HL-60/S4 treated with retinoic acid at 250 ng/mL for 4 days and 3 days (cell line): ENCODE data around the gene SRP68.

Experiments
- in situ Hi-C: fragments of 300-500 bp; cut with MboI; formaldehyde crosslinking; loops from 2 replicates; pipeline ENCODE4 v1.7.0; 2022; ENCODE audit warnings: low sequenced_read_pairs

The SRP68 gene

DNA sequence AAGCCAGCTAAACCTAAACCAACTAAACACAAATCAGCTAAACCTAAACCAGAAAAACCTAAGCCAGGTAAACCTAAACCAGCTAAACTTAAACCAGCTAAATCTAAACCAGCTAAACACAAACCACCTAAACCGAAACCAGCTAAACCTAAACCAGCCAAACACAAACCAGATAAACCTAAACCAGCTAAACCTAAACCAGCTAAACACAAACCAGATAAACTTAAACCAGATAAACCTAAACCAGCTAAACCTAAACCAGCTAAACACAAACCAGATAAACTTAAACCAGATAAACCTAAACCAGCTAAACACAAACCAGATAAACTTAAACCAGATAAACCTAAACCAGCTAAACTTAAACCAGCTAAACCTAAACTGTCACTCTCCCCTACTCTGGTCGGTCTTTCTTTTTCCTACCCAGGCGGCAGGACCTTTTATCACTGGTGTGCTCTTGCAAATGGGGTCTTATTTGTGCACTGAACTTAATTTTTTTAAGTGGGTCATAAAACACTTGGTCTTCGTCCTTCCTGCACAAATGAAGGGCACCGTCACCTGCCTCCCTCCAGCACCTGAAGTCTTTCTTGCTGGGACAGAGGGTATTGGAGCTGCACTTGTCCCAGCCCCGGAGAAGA, 52.4 kb downstream of the SRP68 start:
- in situ Hi-C loops, result loop anchor here (10.0 kb wide), 1 partner anchor 275 kb away; no protein-coding TSS in a partner anchor

DNA sequence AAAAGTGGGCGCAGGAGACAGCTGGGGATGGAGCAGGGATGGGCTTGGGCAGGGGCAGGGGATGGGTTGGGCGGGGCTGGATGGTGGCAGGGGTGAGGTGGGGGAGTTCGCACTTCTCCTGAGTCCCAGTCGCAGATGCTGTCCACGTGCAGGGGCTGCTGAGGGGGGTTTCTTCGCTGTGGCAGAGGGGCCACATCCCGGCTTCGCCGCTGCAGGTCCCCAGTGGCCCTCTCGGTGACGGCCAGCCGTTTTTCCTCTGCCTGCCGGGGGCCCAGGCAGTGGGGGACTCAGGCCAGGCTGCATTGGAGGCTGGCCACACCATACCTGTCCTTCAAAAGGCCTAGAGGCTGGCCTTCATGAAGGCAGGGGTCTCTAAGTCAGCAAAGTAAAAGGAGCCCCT, 53.5 kb downstream of the SRP68 start:
- in situ Hi-C loops, result loop anchor here (10.0 kb wide), 1 partner anchor 276 kb away; no protein-coding TSS in a partner anchor

DNA sequence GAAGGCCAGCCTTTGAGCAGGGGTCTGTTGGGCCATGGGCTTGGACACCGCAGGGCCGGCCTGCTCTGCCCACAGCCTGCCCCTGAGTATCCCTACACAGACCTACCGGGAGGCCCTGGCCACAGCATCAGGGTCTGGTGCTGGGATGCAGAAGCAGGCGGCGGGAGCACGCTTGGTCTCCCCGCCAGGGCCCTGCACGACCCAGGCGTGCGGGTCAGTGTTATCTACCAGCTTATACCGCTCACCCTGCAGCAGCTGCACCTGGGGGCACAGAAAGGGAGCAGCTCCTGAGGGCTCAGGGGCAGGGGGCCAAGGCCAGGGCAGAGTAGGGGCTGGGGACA, 54.0 kb downstream of the SRP68 start:
- in situ Hi-C loops, result loop anchor here (10.0 kb wide), 1 partner anchor 276 kb away; no protein-coding TSS in a partner anchor

DNA sequence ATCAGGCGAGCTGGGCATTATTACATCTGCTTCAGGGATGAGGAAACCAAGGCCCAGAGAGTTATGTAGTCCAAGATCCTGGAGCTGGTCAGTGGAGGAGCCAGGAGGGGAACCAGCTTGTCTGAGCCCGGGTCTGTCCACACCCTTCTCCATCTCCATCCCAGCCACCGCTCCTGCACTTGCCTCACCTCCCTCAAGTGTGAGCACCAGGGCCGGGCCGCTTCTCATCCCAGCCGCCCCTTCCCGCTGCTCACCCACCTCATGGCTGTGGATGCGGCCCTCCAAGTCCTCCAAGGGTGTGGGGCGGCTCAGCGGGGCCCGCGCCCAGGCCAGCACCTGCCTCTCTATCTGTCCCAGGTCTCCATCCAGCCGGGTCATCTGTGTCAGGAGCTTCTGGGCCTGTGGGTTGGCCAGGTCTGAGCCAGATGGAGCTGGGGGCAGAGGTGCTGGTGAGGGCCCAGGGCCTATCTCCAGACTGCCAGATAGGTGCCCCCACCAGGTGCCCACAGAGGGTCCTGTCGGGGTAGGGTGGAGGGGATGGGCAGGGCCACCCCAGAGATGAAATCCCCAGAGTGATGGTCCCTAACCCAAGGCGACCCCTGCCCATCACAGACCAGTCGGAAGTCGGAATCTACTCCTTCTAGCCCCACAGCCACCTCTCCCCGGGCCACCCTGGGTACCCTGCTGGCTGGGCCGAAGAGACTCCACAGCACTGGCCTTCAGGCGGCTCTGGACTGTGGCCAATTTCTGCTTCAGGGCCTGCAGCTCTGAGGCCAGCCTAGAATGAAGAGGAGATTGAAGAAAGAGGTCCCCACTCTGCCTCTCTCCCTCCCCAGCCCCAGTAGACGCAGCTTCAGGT, 54.6 kb downstream of the SRP68 start:
- in situ Hi-C loops, result loop anchor here (10.0 kb wide), 1 partner anchor 277 kb away; no protein-coding TSS in a partner anchor

DNA sequence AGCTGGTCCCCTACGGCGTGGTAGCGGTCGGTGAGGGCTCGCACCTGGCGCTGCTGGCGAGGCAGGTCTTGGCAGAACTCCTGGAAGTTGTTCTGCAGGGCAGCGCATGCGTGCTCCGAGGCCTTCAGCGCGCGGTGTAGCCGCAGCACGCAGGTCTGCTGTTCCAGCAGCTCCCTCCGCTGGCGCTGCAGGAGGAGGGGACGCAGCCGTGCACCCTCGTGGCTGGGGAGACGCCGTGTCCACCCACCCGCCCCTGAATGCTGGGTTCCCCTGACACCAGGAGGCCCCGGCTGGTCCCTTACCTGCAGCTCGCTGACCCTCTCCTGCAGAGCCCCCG, 57.4 kb downstream of the SRP68 start:
- in situ Hi-C loops, result loop anchor here (10.0 kb wide), 1 partner anchor 280 kb away; no protein-coding TSS in a partner anchor

DNA sequence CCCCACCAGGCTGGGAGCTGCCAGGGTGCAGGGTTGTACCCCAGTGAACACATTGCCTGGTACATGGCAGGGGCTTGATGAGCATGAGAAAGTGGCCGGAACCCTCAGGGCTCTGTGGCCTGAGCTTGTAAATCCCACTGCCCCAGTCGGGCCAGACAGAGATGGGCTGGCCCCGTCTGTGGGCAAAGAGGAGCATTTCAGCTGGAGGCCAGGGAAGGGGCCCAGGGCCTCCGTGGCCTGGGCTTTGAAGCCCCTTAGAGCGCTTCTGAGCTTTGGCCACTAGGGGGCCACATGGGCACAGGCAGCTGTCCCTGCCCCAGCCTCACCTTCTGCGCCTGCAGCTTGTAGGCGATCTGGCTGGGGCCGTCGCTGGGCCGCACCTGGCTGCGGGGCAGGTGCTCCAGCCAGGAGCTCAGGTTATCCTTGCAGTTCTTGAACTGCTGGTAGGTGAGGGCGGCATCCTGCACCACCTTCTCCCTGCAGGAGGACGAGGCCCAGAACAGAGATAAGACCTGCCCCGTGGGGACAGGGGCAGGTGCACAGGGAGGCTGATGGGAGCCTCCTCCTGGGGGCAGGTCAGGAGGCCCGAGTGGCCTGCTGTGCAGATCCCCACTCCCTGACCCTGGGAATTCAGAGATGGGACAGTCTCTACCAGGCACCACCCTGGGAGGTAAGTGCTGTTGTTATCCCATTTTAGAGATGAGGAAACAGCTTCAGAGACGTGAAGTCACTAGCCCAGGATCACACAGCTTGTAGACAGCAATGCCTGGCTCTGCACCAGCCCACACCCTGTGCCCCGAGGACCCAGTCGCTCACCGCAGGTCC, 58.0 kb downstream of the SRP68 start:
- in situ Hi-C loops, result loop anchor here (10.0 kb wide), 1 partner anchor 280 kb away; no protein-coding TSS in a partner anchor

DNA sequence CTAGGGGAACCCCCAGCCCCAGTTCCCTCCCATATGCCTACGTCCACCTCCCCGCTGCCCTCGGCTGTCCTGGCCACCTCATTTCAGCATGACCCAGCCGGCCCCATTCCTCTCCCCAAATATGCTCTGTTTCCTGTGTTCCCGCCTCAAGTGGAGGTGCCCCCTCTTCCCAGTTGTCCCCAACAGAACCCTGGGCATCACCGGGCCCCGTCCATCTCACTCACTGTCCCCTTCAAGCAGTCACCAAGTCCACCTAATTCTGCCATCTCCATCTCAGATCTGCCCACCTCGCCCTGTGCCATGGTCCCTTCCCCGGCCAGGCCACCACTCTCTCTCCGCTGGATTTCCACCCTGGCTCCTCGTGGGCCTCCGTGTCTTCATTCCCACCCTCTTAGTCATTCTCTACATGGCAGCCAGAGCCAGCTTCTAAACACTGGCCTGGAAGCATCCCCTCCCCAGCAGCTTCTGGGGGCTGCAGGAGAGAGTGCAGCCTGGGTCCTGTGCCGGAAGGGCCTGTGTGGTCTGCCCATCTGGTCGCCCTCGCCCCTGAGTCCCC, 58.9 kb downstream of the SRP68 start:
- in situ Hi-C loops, result loop anchor here (10.0 kb wide), 1 partner anchor 281 kb away; no protein-coding TSS in a partner anchor

DNA sequence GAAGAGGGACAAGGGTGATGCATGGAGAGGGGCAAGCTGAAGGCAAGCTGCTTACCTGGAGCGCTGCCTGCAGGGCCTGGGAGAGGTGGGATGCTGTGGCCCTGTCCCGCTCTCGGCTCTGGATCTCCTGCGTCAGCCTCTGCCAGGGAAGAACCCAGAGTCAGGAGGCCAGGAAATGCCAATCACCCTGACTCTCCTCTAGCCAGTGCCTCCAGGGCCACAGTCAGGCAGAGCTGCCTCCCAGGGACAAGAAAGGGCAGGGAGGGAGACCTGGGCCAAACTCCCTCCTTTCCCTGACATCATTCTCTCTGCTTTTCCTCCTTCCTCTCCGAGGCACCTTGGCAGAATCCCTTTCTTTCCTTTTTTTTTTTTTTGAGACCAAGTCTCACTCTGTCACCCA, 60.4 kb downstream of the SRP68 start:
- in situ Hi-C loops, result loop anchor here (10.0 kb wide), 1 partner anchor 283 kb away; no protein-coding TSS in a partner anchor

DNA sequence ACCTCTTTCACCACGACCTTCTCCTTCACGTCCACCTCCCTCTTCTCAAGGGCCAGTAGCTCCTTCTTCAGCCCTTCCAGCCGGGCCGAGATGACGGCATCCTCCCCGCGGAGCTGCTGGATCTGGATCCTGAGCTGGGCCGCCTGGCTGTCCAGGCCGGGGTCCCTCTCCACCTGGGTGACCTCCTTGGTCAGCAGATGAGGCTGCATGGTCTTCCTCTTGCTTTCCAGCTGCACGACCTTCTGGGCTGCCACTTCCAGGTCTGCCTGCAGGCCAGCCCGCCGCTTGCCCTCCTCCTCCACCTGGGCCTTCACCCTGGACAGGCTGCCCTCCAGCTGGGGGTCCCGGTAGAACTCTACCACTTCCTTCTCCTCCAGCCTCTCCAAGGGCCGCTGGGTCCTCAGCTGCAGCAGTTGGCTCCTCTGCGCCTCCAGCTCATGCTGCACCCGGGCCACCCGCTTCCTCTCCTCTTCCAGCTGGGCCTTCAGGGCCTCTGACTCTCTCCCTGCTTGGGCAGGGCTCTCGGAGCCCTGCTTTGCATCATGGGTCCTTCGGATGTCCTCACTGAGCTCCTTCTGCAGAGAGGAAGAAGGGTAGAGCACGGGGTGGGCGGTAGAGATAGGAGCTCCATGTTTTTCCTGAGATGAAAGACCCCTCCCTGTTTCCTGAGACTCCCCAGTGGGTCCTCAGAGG, 62.2 kb downstream of the SRP68 start:
- in situ Hi-C loops, result loop anchor here (5.0 to 10.0 kb wide), 2 partner anchors 93 to 285 kb away; no protein-coding TSS in a partner anchor

GRCh38 chr17:76009447-76009846, 62.9 kb downstream of the SRP68 start:
- in situ Hi-C loops, result loop anchor here (5.0 kb wide), 1 partner anchor 92 kb away; no protein-coding TSS in a partner anchor

DNA sequence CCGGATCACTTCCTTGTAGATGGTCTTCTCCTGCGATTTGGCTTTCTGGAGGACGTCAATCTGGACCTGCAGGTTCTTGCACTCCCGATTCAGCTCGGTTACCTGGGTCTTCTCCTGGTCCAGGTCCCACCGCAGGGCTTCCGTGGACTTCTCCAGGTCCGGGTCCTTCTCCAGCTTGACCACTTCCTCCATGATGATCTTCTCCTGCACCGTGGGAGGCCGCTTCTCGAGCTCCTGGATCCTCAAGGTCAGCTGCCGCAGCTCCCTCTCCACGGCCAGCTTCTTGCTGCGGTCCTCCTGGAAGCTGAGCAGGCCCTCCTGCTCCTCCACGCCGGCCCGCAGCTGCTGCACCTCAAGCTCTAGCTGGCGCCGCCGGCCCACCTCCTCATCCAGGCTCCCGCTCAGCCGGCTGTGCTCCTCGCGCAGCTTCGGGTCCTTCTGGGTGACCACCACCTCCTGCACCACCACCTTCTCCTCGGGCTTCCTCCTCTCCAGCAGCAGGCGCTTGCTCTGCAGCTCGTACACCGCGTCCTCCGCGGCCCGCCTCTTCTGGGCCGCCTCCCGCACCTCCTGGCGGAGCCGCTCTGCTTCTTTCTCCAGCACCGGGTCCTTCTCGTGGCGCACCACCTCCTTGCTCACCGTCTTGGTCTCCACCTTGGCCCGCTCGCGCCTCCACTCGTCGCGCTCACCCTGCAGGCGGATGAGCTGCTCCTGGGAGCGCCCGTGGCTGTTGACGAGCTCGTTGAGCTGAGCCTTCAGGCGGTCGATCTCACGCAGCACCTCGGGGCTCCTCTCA, 63.5 kb downstream of the SRP68 start:
- in situ Hi-C loops, result loop anchor here (5.0 kb wide), 1 partner anchor 92 kb away; no protein-coding TSS in a partner anchor

DNA sequence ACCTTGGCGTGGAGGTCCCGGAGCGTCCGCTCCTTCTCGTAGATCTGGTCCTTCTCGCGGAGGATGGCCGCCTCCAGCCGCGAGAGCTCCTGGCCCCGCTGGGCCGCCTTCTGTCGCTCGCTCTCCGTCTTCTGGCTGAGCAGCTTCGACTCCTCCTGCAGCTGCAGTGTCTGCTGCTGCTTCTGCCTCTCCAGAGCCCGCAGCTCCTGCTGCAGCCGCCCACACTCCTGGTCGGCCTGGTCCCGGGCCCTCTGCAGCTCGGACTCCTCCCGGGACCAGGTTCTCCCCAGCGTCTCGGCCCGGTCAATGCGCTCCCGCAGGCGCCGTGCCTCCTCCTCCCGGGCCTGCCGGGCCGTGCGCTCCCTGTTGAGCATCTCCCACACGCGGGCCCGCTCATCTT, 64.1 kb downstream of the SRP68 start:
- in situ Hi-C loops, result loop anchor here (5.0 kb wide), 1 partner anchor 91 kb away; no protein-coding TSS in a partner anchor

- in situ Hi-C loops, result loop anchor here (5.0 kb wide), 1 partner anchor 91 kb away; no protein-coding TSS in a partner anchor
Measured at GRCh38 chr17:76007850-76008165, 64.5 kb downstream of the SRP68 start.

DNA sequence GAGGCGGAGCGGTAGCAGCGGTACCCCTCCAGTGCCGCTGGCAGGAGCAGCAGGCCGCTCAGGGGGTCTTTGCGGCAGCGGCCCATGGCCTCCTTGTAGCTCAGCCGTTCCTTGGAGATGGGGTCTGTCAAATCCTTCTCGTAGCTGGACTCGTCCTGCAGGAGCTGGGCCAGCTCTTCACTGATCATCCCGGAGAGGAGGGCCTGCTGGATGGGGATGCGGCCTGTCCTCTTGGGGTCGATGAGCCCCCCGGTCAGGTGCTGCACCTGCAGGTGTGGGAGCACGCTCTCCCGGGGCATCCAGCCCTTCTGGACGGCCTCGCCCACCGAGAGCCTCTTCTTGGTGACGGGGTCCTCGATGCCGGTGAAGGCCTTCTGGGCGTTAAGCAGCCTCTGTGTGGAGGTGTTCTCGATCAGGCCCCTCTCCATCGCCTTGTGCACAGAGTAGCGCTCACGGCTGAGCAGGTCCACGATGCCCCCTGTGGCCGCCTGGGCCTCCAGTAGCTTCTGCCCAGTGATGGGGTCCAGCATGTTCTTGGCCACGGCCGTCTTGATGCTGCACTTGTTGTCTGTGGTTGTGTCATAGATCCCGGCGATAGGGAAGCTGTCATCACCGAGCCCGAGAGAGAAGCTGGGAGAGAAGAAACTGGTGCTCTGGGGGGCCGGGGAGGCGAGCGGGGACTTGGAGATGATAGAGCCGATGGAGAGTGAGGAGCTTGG, 65.0 kb downstream of the SRP68 start:
- in situ Hi-C loops, result loop anchor here (5.0 kb wide), 1 partner anchor 90 kb away; no protein-coding TSS in a partner anchor

GRCh38 chr17:76005263-76006149, 66.8 kb downstream of the SRP68 start:
- in situ Hi-C loops, result loop anchor here (5.0 kb wide), 1 partner anchor 88 kb away; no protein-coding TSS in a partner anchor

DNA sequence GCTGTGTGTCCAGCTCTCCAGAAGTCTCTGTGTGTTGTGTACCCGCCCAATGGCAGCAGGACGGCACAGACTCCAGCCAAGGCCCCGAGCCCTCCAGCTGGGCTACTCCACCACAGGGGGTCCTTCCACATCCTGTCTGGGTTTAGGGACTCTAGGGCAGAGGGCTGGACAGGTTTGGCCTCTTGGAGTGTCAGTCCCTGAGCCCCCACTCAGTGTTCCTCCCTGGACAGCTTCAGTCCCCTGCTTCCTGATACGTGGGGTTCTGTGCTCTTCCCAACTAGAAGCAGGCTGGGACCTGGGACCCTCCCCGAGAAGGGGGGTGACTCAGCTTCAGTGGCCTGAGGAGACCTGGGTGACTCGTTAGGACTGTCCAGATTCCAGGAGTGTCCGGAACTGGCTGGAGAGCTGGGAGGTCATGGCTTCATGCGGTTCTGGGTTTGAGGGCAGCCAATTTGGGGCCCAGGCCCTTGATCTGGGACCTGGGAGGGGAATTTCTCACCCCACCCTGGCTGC, 67.5 kb downstream of the SRP68 start:
- in situ Hi-C loops, result loop anchor here (5.0 kb wide), 1 partner anchor 88 kb away; no protein-coding TSS in a partner anchor

DNA sequence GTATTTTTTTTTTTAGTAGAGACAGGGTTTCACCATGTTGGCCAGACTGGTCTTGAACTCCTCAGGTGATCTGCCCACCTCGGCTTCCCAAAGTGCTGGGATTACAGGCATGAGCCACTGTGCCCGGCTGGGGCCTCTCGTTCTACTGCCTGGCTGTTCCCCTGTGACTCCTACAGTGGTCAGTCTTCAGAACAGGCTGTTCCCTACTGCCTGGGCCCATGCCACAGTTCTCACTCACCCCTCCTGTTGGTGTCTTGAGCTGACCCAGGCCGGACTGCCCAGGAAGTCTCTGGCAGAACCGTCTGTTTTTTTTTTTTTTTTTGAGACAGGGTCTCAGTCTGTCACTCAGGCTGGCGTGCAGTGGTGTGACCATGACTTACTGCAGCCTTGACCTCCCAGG, 68.4 kb downstream of the SRP68 start:
- in situ Hi-C loops, result no loop called here
